HG02943 (cell line): Measurements from ENCODE around the gene FRK.
A peak's percentile ranks its signal among the peaks of the same experiment; 100 is the strongest.
"Not testable (repeated sequence)": the region's sequence is repeated elsewhere in the genome, so short reads cannot be mapped to it uniquely, and the experiment has no call there.

Source experiments
- ATAC-seq: cut with Tn5 transposase; IDR thresholded peaks from one replicate; pipeline ENCODE4 v1.9.1; 2021; ENCODE audit warnings: mild to moderate bottlenecking, low read depth, moderate library complexity; ENCODE audit not compliant: unreplicated experiment

The FRK gene

GRCh38 chr6:116010790-116011401, 49.8 kb downstream of the FRK start:
- no peak for ATAC-seq

GRCh38 chr6:116010386-116010785, 50.3 kb downstream of the FRK start:
- ATAC-seq = no peak

DNA sequence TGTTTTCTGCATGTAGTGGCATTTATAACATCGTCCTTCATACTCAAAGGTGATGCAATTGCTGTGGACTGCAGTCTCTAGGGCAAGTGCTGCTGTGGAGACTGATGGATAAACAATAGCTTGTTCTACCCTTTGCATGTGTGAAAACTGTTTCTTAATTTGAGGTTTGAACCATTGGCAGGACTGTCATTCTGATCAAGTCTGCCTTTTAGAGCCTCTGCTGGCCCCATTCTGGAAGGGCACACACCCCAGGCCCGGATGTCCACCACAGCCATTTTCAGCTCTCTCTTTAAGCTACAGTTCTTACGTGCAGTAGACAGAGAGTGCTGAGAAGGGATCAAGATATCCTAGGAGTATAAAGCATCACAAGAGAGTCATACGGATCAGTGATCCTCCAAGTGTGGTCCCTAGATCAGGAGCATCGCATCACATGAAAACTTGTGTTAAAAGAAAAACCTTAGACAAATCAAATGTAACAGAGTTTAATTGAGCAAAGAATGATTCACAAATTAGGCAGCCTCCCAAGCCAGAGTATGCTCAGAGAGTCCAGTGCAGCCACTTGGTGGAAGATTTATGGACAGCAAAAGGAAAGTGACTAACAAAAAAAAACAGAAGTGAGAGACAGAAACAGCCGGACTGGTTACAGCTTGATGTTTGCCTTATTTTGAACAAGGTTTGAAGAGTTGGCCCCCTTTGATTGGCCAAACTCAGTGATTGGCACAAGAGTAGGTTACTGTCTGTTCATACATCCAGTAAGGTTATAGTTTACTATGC, 52.0 kb downstream of the FRK start:
- ATAC-seq = peak; percentile 60

GRCh38 chr6:116004841-116005815, 55.6 kb downstream of the FRK start:
- ATAC-seq = no peak

GRCh38 chr6:116003668-116004067, 57.0 kb downstream of the FRK start:
- ATAC-seq = peak; percentile 66

DNA sequence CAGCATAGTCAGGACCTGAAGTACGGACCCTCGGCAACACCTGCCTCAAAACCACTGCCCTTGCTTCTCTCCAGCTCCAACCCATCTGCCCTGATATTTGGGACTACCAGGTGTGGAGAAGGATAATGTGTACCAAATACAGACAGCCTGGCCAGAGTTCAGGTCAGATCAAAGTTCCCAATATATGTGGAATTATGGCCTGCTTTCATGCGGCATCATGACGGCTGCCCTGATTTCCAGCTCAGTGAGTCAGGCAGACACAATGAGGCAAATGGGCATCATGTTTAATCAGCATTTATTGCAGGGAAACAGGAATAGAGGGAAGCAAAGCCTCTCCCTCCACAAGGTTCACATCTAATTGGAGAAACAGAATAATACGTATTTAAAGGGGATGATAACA, 57.9 kb downstream of the FRK start:
- no peak for ATAC-seq

DNA sequence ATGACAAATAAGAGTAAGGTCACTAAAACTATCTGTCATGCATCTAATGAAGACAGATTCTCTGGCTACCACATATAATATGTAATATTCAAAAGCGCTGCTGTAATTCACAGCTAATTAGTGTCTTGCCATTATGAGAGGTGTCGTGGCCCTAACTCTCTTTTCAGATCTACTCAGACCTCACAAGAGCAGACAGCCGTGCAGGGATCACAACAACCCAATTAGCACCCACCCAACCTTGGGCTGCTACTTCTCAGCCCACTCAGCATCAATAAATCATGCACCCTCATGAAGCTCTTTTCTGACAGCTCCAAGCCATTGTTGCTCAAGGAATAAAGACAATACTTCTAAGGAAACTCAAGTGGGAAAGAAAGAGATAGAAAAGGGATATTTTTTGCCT, 61.5 kb downstream of the FRK start:
- no peak for ATAC-seq

DNA sequence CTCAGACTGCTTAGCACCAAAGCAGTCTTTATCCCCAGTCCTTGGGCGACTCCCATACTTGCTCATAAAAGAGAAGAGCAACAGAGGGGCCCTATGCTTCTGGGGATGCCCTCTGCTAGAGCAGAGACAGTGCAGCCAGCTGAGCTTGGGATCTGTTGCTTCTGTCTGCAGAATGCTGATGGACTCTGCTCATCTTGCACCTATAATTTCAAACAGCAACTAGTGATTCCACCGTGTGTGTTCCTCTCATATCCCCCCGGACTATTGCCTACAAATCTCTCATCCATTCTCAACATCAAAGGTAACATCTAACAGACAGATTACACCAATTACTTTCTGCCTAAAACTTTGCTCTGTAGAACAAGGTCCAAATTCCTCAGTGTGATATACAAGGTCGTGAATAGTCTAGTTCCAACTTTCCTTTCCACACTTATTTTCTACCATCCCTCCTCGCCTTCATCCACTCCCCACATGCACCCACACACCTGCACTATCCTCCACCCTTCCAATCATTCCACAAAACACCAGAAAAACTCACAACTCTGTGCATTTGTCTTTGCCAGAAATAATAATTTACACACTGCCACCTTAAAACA, 62.6 kb downstream of the FRK start:
- ATAC-seq = no peak

DNA sequence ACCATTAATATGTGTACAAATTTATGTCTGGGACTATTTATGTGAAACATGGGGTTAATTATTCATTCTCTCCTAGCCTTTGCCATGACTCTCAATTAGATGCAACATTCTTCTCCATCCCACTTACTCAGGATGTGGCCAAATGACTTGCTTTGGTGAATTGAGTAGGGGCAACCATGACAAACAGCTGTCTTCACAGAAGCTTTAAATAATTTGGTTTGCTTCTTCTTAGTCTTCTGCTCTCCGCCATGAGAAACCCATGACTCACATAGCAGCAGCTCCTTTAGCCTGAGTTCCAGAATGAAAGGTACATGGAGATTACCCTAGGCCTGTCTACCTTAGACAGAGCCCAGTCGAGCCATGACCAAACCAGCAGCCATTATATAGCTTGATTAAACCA, 74.7 kb downstream of the FRK start:
- ATAC-seq = no peak

- no peak for ATAC-seq
These were observed 75.9 kb downstream of the FRK start for GRCh38 chr6:115984809-115985208.

GRCh38 chr6:115983998-115984397, 76.7 kb downstream of the FRK start:
- no peak for ATAC-seq

DNA sequence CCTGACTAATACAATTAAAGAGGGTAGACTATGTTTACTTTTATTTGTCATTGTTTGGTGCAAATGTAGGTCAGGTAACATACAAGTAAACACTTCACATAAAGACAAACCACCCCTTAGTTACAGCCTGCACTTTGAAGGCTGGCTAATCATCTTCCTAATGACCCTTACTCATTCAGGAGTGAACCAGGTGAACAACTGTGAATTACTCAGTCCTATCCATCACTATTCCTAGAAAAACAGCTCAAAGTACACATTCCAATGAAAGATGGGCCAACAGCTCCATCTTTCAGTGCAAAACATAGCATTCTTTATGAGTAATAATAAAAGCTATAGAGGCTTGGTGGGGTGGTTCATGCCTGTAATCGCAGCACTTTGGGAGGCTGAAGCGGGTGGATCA, 78.2 kb downstream of the FRK start:
- no peak for ATAC-seq

GRCh38 chr6:115977220-115977619, 83.5 kb downstream of the FRK start:
- no peak for ATAC-seq

GRCh38 chr6:115976321-115976870, 84.3 kb downstream of the FRK start:
- ATAC-seq = no peak

DNA sequence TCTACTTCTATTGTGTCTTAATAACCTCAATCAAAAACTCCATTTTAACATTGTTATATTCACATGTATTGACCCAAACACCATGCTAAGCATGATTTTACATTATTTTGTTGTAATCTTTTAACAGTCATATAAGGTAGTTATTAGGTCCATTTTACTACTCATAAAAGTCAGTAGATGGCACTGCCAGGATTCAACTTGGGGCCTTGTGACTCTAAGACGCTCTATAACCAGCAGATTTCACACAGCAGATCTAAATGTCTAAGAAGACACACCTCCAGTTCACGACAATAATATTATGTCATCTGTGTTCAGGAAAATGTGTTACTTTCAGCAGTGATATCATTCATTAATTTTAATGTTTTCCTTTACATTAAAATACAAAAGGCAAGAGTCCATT, 88.0 kb downstream of the FRK start:
- ATAC-seq = no peak

DNA sequence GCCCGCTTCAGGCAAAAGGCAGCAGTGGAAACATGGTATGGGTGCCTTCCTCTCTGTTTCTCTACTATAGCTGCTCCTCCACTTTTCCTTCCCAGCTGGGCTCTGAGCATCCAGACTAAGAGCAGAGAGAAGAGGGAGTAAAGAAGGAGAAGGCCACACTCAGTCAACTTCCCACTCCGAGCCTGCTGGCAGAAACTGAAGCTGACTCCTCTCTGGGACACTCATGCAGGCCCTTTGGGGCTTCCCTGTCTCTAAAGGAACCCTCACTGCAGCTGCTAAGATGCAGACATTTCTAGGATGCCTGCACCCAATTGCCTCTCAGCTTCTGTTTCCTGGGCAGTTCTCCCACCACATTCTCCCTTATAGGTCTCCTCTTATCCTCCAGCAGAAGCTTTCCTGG, 88.9 kb downstream of the FRK start:
- no peak for ATAC-seq

DNA sequence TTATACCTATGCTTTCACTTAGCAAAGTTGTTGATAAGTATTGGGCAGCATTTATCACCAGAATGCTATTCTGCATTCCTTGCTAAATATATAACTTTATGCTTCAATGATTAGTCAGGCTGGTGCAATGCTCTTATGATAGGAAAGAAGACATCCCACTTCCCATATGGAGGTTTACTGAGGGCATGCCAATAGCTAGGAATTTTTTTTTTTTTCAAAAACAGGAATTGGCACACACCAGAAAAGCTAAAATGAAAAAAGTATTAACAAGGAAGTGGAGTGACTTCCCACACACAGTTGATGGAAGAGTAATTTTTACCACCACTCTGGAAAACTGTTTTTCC, 90.8 kb downstream of the FRK start:
- ATAC-seq = no peak

DNA sequence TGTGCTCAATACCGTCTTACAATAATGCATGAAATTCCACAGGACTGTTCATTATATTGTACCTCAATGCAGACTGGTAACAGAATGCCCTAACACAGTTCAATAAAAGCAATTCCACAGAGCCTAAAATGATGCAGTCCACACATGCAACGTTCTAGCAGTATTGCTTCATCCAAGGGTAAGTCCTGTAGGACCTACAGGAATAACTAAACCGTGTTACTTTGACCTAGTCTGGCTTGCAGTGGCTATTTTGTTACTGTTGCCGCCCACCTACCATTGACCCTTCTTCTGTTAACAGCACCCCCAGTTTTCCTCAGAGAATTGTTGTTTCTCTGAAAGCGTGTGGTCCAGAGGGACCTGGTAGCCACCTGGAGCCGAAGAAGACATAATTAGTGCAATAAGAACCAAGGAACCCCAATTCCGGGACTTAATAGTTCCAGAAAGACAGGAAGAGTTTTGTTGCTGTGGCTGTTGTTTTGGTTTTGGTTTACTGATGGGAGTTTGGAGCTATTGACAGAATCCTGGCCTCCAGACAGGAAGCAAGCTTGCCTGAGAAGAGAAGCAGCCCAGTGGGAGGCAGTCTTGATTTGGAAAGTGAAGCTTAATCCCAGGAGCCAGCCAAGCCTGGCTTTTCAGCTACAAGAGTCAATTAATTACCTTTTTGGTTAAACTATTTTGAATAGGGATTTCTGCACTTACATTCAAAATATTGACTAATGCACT, 91.3 kb downstream of the FRK start:
- no peak for ATAC-seq

- not testable (repeated sequence) for ATAC-seq
These were observed 100.4 kb downstream of the FRK start for GRCh38 chr6:115960286-115960685.

- ATAC-seq = no peak
These were observed 101.7 kb downstream of the FRK start for GRCh38 chr6:115958958-115959357.
